Colonic mucosa (tissue), 4 donors: Measurements from ENCODE around the gene SLTM. TPM values are rescaled to one million over a fixed set of nuclear protein-coding genes. Genes with fewer than 3 reads are reported as not detected.
"Not testable (repeated sequence)": the region's sequence is repeated elsewhere in the genome, so short reads cannot be mapped to it uniquely, and the experiment has no call there.

Experiments used
- DNase-seq: peaks from one replicate; pipeline ENCODE4 v3.0.0-alpha.2; 2020
- H3K27ac ChIP-seq: fragments of 200-600 bp; one replicate; pipeline ENCODE4 v1.8.0; 2021
- H3K27me3 ChIP-seq: fragments of 200-600 bp; one replicate; pipeline ENCODE4 v1.8.0; 2021
- H3K36me3 ChIP-seq: fragments of 200-600 bp; one replicate; pipeline ENCODE4 v1.8.0; 2021
- H3K4me1 ChIP-seq: fragments of 200-600 bp; one replicate; pipeline ENCODE4 v1.8.0; 2021; ENCODE audit warnings: mild to moderate bottlenecking
- H3K4me3 ChIP-seq: fragments of 200-600 bp; one replicate; pipeline ENCODE4 v1.8.0; 2021
- H3K9ac ChIP-seq, 2 donors: one replicate each; pipeline ENCODE4 v1.7.0; 2013; ENCODE audit warnings: control low read depth in 2 of 2, low read depth in 2 of 2, low read length in 2 of 2
- H3K9me3 ChIP-seq: fragments of 200-600 bp; one replicate; pipeline ENCODE4 v1.8.0; 2021
- intact Hi-C: fragments of 100-400 bp; cut with DNase I; formaldehyde crosslinking; loops from one replicate; pipeline ENCODE4 v1.14.1; 2022
- total RNA-seq, 2 donors: library from RNA; stranded (reverse); fragmentation: NEBNext Ultra II Directional in 1 of 2; extraction: Animal tissue kit (Norgen Biotek cat#: 25700) in 1 of 2; gene quantifications; one replicate each; pipeline ENCODE4 v1.2.1, GENCODE V29; 2021
- TF ChIP-seq, protein P1 (sequence below): fragments of 200-600 bp; IDR thresholded peaks from one replicate; pipeline ENCODE4 v1.8.0; 2022; ENCODE audit warnings: antibody characterized with exemption, mild to moderate bottlenecking
- donor health status: healthy.
- donor health status: DM: no; HTN: no; CAD: no.
- donor health status: DM: no; HTN: no; CAD: no.

SLTM gene
- total RNA-seq, 2 donors from 2014 or later, result 62.6 to 78.2 TPM

DNA sequence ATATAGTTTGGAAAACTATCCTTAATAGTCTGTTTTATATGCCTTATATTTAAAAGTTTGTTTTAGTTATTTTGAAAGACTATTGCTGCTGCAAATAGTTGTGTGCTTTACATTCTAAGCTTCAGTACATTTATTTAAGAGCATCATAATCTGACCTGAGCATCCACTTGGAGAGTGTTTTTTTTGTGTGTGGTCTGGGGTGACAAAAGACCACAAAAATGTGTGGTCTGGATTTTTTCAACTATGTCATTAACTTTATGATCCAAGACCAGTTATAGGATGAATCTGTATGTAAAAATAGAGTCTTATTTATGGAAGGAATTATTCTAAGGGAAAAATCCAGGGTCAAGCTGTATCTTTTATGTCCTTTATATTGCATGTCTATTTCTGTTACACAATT, 77.4 kb downstream of the SLTM start:
- Histone ChIP-seq H3K4me3 (no peak overlapping the region), H3K9me3 (no peaks in the 10 kb centered on the region), H3K27me3 (no peaks in the 10 kb centered on the region), H3K9ac (no peak overlapping the region), H3K27ac (no peak overlapping the region), H3K36me3 (no peaks in the 10 kb centered on the region), H3K4me1 (no peaks in the 10 kb centered on the region)
- intact Hi-C loops, result no loop called here
- DNase-seq, result no peak
- TF ChIP-seq, protein P1, sequence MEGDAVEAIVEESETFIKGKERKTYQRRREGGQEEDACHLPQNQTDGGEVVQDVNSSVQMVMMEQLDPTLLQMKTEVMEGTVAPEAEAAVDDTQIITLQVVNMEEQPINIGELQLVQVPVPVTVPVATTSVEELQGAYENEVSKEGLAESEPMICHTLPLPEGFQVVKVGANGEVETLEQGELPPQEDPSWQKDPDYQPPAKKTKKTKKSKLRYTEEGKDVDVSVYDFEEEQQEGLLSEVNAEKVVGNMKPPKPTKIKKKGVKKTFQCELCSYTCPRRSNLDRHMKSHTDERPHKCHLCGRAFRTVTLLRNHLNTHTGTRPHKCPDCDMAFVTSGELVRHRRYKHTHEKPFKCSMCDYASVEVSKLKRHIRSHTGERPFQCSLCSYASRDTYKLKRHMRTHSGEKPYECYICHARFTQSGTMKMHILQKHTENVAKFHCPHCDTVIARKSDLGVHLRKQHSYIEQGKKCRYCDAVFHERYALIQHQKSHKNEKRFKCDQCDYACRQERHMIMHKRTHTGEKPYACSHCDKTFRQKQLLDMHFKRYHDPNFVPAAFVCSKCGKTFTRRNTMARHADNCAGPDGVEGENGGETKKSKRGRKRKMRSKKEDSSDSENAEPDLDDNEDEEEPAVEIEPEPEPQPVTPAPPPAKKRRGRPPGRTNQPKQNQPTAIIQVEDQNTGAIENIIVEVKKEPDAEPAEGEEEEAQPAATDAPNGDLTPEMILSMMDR, result no peak

DNA sequence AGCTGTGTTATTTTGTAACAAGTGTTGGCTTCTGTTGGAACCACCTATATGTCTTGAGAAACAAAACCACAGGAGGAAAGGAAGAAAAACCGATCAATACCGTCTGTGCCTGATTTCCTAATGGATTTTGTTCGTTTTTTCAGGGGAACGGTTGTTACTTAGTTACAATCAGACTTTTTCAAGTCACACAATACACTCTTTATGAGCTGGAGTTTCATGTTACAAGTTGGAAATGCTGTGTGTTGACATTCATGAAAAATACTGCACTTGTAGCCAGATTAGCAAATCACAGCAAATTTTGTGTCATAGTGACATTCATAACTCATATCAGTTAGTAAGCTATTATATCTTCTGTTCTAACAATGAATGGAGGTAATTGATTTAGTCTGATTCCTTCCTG, 78.9 kb downstream of the SLTM start:
- H3K9me3 ChIP-seq, result no peaks in the 10 kb centered on the region
- TF ChIP-seq, protein P1, result no peak
- no peak overlapping the region for H3K9ac ChIP-seq
- intact Hi-C loops, result no loop called here
- no peak overlapping the region for H3K4me3 ChIP-seq
- no peaks in the 10 kb centered on the region for H3K36me3 ChIP-seq
- DNase-seq, result no peak
- H3K4me1 ChIP-seq, result no peaks in the 10 kb centered on the region
- H3K27ac ChIP-seq, result no peak overlapping the region
- no peaks in the 10 kb centered on the region for H3K27me3 ChIP-seq

DNA sequence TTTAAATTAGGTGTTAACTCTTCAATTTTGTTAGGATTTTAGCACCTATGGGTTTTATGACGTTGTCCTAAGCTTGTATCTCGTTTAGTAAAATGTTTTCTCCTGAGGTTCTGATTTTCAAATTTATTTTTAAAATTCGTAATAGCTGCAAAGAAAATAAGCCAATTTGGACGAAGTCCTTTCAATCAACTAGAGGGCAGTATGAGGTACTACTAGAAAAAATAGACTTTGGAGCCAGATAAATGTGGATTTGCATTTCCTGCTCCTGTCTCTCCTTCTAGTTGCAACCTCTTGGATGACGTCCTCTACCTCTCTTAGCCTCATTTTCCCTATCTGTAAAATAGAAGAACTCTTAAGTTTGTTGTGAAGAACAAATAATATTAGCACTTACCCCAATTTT, 81.1 kb downstream of the SLTM start:
- Histone ChIP-seq H3K4me3 (no peak overlapping the region), H3K27ac (no peak overlapping the region), H3K36me3 (no peaks in the 10 kb centered on the region), H3K4me1 (no peaks in the 10 kb centered on the region), H3K27me3 (no peaks in the 10 kb centered on the region), H3K9me3 (no peaks in the 10 kb centered on the region), H3K9ac (no peak overlapping the region)
- intact Hi-C loops, result no loop called here
- TF ChIP-seq, protein P1, result no peak
- no peak for DNase-seq

DNA sequence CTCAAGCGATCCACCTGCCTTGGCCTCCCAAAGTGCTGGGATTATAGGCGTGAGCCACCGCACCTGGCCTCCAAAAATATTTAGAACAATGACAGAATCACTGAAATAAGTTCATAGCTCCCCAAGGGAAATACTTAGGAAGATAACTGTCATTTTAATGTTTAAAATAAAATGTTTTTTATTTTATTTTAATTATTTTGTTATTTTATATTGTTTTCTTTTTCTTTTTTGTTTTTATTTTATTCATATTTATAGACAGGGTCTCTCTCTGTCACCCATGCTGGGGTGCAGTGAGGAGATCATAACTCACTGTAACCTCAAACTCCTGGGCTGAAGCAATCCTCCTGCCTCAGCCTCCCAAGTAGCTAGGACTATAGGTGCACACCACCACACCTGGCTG, 82.3 kb downstream of the SLTM start:
- H3K9ac ChIP-seq, H3K36me3 ChIP-seq, H3K9me3 ChIP-seq, DNase-seq, H3K27me3 ChIP-seq, intact Hi-C loops, H3K27ac ChIP-seq, H3K4me3 ChIP-seq, H3K4me1 ChIP-seq: not testable (repeated sequence)

DNA sequence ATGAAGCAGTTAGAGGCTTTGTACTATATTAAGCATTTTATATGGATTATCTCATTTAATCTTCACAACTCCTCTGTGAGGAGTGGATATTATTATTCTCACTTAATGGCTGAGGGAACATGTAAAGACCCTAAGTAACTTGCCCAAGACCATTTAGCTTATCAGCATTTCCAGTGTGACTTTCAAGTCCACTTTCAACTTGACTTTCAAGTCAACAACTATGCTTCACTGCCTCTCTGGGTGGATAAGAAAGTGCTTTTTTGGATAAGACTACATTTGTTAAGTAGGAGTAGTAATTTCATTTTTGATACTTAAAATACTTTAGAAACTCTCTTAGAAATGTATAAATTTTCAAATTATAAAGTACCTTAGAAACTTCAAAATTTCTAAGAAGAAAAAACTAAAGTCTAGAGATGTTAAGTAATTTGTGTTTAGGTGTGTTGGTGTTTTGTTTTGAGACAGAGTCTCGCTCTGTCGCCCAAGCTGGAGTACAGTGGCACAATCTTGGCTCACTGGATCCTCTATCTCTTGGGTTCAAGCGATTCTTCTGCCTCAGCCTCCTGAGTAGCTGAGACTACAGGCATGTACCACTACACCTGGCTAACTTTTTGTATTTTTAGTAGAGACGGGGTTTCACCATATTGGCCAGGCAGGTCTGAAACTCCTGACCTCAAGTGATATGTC, 90.6 kb downstream of the SLTM start:
- no peak overlapping the region for H3K4me3 ChIP-seq

DNA sequence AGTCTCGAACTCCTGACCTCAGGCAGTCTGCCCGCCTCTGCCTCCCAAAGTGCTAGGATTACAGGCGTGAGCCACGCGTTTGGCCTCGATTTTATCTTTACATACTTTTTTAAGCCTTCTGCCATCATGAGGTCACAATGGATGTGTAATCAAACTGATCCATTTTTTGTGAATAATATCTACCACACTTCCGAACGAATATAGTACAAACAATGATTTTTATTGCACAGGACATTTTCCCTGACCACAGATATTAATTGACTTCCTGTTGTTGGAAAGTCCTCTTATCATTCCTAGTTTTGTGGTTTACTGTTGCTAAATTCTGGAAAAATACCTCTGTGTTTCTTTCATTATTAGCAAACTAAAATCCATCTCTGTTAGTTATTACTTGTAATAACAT, 93.4 kb downstream of the SLTM start:
- no peak for DNase-seq
- intact Hi-C loops, result loop anchor here (10.0 kb wide), 1 partner anchor 575 kb away; no protein-coding TSS in a partner anchor
- Histone ChIP-seq H3K4me1 (no peaks in the 10 kb centered on the region), H3K27me3 (no peaks in the 10 kb centered on the region), H3K9me3 (no peaks in the 10 kb centered on the region), H3K4me3 (no peak overlapping the region), H3K36me3 (no peaks in the 10 kb centered on the region), H3K27ac (no peak overlapping the region), H3K9ac (no peak overlapping the region)
- TF ChIP-seq, protein P1, result no peak

More for the DNA sequence above, 90.6 kb downstream of the SLTM start:
- H3K9me3 ChIP-seq, result no peaks in the 10 kb centered on the region
- H3K27me3 ChIP-seq, result no peaks in the 10 kb centered on the region
- H3K9ac ChIP-seq, result no peak overlapping the region
- no peaks in the 10 kb centered on the region for H3K4me1 ChIP-seq
- H3K36me3 ChIP-seq, result no peaks in the 10 kb centered on the region
- intact Hi-C loops, result loop anchor here (10.0 kb wide), 1 partner anchor 578 kb away; no protein-coding TSS in a partner anchor
- no peak overlapping the region for H3K27ac ChIP-seq
- TF ChIP-seq, protein P1, result no peak
- DNase-seq, result no peak
